Body of pancreas (tissue), 4 donors: Measurements from ENCODE around the gene CENPU.

ENCODE experiments used
- CTCF ChIP-seq, 7 experiments: fragments of 450-650 bp in 4 of 7; fragments of 200-600 bp in 3 of 7; sonication (generic) in 3 of 7; IDR thresholded peaks; one replicate each; pipeline ENCODE4 v1.5.1; 2016 to 2019; ENCODE audit warnings: antibody characterized with exemption in 7 of 7
- POLR2A ChIP-seq, 3 donors: fragments of 450-650 bp; IDR thresholded peaks; one replicate each; pipeline ENCODE4 v1.6.1; 2016; ENCODE audit warnings: antibody characterized with exemption in 3 of 3, mild to moderate bottlenecking in 2 of 3

- TF ChIP-seq CTCF (IDR thresholded peaks at IDR 0.05) (no peak), POLR2A (IDR thresholded peaks at IDR 0.05) (no peak)
These were observed 27.4 kb downstream of the CENPU start for GRCh38 chr4:184706453-184706852.
